Measurements from ENCODE around the gene STAG1. TPM values are rescaled to one million over a fixed set of nuclear protein-coding genes. Genes with fewer than 3 reads are reported as not detected.
"Not testable (repeated sequence)": the region's sequence is repeated elsewhere in the genome, so short reads cannot be mapped to it uniquely, and the experiment has no call there.

Gene STAG1
- total RNA-seq, 4 donors from 2014 or later = 32.6 to 44.0 (median 40.5) TPM

- Histone ChIP-seq H3K36me3 (no peaks in the 10 kb centered on the region), H3K27ac (replicated peaks in 1 of 4) (no peak overlapping the region), H3K9me3 (no peaks in the 10 kb centered on the region), H3K4me3 (no peak overlapping the region), H3K27me3 (no peaks in the 10 kb centered on the region), H3K4me1 (peaks cover 53 to 80% (median 64%) of the 10 kb centered on the region in 4 donors)
- intact Hi-C loops (cut with DNase I) = no loop called here
- DNase-seq (ENCODE audit: extremely low spot score) = no peak
- TF ChIP-seq POLR2AphosphoS5 (IDR thresholded peaks at IDR 0.05) (no peak), POLR2A (IDR thresholded peaks at IDR 0.05; ENCODE audit: low read depth) (no peak), EP300 (IDR thresholded peaks at IDR 0.05) (no peak), CTCF (IDR thresholded peaks at IDR 0.05) (no peak)
Observed at GRCh38 chr3:136730595-136731273, 21.4 kb downstream of the STAG1 start.

GRCh38 chr3:136728918-136729317 lies 23.3 kb downstream of the STAG1 start:
- Histone ChIP-seq H3K27me3 (no peaks in the 10 kb centered on the region), H3K36me3 (no peaks in the 10 kb centered on the region), H3K27ac (replicated peaks in 1 of 4) (no peak overlapping the region), H3K4me3 (no peak overlapping the region), H3K4me1 (peaks cover 43 to 75% (median 69%) of the 10 kb centered on the region in 4 donors), H3K9me3 (no peaks in the 10 kb centered on the region)
- WGBS = 55% methylated on average over 6 of the region's 6 CpGs
- TF ChIP-seq CTCF (IDR thresholded peaks at IDR 0.05) (no peak), POLR2A (IDR thresholded peaks at IDR 0.05; ENCODE audit: low read depth) (no peak), EP300 (IDR thresholded peaks at IDR 0.05) (no peak), POLR2AphosphoS5 (IDR thresholded peaks at IDR 0.05) (no peak)
- intact Hi-C loops (cut with DNase I) = no loop called here
- DNase-seq (ENCODE audit: extremely low spot score) = no peak

GRCh38 chr3:136728473-136728872 lies 23.7 kb downstream of the STAG1 start:
- H3K9me3 ChIP-seq = no peaks in the 10 kb centered on the region
- intact Hi-C loops (cut with DNase I) = no loop called here
- H3K27ac ChIP-seq (replicated peaks in 1 of 4) = no peak overlapping the region
- WGBS = 87% methylated on average over 1 of the region's 1 CpG
- H3K27me3 ChIP-seq = no peaks in the 10 kb centered on the region
- H3K4me1 ChIP-seq = peaks cover 43 to 75% (median 67%) of the 10 kb centered on the region in 4 donors
- TF ChIP-seq POLR2A (IDR thresholded peaks at IDR 0.05; ENCODE audit: low read depth) = no peak
- no peak for TF ChIP-seq EP300 (IDR thresholded peaks at IDR 0.05)
- TF ChIP-seq POLR2AphosphoS5 (IDR thresholded peaks at IDR 0.05) = no peak
- no peak for TF ChIP-seq CTCF (IDR thresholded peaks at IDR 0.05)
- no peak for DNase-seq (ENCODE audit: extremely low spot score)
- H3K36me3 ChIP-seq = no peaks in the 10 kb centered on the region
- H3K4me3 ChIP-seq = no peak overlapping the region

- no peak overlapping the region for H3K4me3 ChIP-seq
- H3K9me3 ChIP-seq = no peaks in the 10 kb centered on the region
- DNase-seq (ENCODE audit: extremely low spot score) = no peak
- no peaks in the 10 kb centered on the region for H3K36me3 ChIP-seq
- TF ChIP-seq EP300 (IDR thresholded peaks at IDR 0.05) (no peak), POLR2AphosphoS5 (IDR thresholded peaks at IDR 0.05) (no peak), CTCF (IDR thresholded peaks at IDR 0.05) (no peak), POLR2A (IDR thresholded peaks at IDR 0.05; ENCODE audit: low read depth) (no peak)
- peaks cover 30 to 63% (median 58%) of the 10 kb centered on the region in 4 donors for H3K4me1 ChIP-seq
- WGBS = 82% methylated on average over 2 of the region's 2 CpGs
- intact Hi-C loops (cut with DNase I) = no loop called here
- H3K27ac ChIP-seq (replicated peaks in 1 of 4) = no peak overlapping the region
- no peaks in the 10 kb centered on the region for H3K27me3 ChIP-seq
Observed at GRCh38 chr3:136725468-136725867, 26.7 kb downstream of the STAG1 start.

GRCh38 chr3:136722916-136723315 lies 29.3 kb downstream of the STAG1 start:
- 100% methylated on average over 3 of the region's 27 CpGs for WGBS
- H3K27ac ChIP-seq (replicated peaks in 1 of 4); H3K9me3 ChIP-seq; intact Hi-C loops (cut with DNase I); H3K27me3 ChIP-seq; DNase-seq (ENCODE audit: extremely low spot score); H3K36me3 ChIP-seq; H3K4me3 ChIP-seq: not testable (repeated sequence)
- H3K4me1 ChIP-seq = peaks cover 25 to 47% (median 43%) of the 10 kb centered on the region in 4 donors

GRCh38 chr3:136722399-136722798 lies 29.8 kb downstream of the STAG1 start:
- intact Hi-C loops (cut with DNase I); H3K36me3 ChIP-seq: not testable (repeated sequence)
- 99% methylated on average over 5 of the region's 5 CpGs for WGBS

More at GRCh38 chr3:136722399-136722798, 29.8 kb downstream of the STAG1 start:
- not testable (repeated sequence) for H3K9me3 ChIP-seq; H3K4me3 ChIP-seq; DNase-seq (ENCODE audit: extremely low spot score); H3K27me3 ChIP-seq; H3K27ac ChIP-seq (replicated peaks in 1 of 4)
- H3K4me1 ChIP-seq = peaks cover 20 to 42% (median 39%) of the 10 kb centered on the region in 4 donors

All from esophagus muscularis mucosa (tissue), 4 donors.